ENCODE results near the gene ASPHD1. TPM values are rescaled to one million over a fixed set of nuclear protein-coding genes. Genes with fewer than 3 reads are reported as not detected.

Gene ASPHD1
- total and polyA plus RNA-seq, 2 of the 8 experiments (the other 6 are each of a cell fraction or from before 2014, with no cell fraction given) = 14.5 to 18.6 TPM

DNA sequence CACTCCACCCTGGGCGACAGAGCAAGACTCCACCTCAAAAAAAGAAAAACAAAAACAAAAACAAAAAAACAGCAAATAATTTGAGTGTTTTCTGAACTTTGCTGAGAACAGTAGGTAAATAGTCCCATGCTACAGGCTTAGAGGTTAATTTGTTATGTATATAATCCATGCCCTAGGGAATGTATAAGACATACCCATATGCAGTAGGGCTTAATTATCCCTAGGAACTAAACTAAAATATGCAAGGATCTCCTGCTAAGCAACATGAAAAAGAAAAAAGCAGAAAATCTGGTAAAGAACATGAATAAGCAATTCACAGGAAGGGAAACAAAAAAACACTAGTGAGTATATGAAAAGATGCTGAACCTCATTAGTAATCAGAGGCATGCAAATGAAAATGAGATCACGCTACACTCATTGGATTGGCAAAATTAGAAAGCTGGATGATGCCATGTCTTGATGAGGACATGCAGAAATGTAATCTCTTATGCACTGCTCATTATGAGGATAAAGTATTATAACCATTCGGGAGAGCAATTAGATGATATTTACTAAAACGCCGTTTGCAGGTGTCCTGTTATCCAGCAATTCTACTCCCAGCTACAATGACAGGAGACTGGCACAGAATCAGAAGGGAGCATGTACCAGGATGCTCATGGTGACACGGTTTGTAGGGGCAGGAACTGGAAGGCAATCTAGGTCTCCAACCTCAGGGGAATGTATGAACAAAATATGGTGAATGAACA is 20.2 kb downstream of the ASPHD1 start:
- Histone ChIP-seq H2AK5ac (ENCODE audit: low read depth, low read length) (no peak overlapping the region), H2BK120ac (replicated peaks; ENCODE audit: low read depth, low read length) (no peak overlapping the region), H3K79me1 (ENCODE audit: low read depth, low read length) (no peaks in the 10 kb centered on the region), H2BK5ac (ENCODE audit: low read depth, low read length) (no peak overlapping the region), H4K20me1 (replicated peaks in 1 of 2; ENCODE audit: control insufficient read depth in 1 of 2, insufficient read depth in 2 of 2, low read length in 2 of 2) (peaks cover 3 to 4% of the 10 kb centered on the region in 2 experiments), H4K5ac (ENCODE audit: insufficient read length, low read depth, low read length) (no peak overlapping the region), H3K56ac (replicated peaks; ENCODE audit: insufficient read length, low read depth, low read length) (no peak overlapping the region), H3K4me3 (ENCODE audit: extremely low read depth in 1 of 4, insufficient read depth in 2 of 4, low read depth in 3 of 4, low read length in 4 of 4) (no peak overlapping the region), H3K27ac (ENCODE audit: low read depth, low read length) (no peak overlapping the region), H3K27me3 (replicated peaks in 1 of 4; ENCODE audit: control insufficient read depth in 3 of 4, extremely low read depth in 1 of 4, insufficient read depth in 3 of 4, low read length in 3 of 4) (no peaks in the 10 kb centered on the region), H3K36me3 (ENCODE audit: control insufficient read depth in 2 of 4, insufficient read depth in 4 of 4, low read length in 3 of 4) (peaks cover 0 to 9% (median under 1%) of the 10 kb centered on the region in 4 experiments; a peak in 4 of 8 replicates), H3K9ac (replicated peaks in 1 of 4; ENCODE audit: extremely low read depth in 1 of 4, low read depth in 3 of 4, low read length in 3 of 4) (no peak overlapping the region), H4K8ac (ENCODE audit: extremely low read depth, insufficient read depth, low read length) (no peak overlapping the region), H3K9me3 (ENCODE audit: insufficient read depth in 2 of 2, low read depth in 1 of 2, low read length in 1 of 2) (no peaks in the 10 kb centered on the region), H4K91ac (replicated peaks; ENCODE audit: insufficient read length, low read length) (no peak overlapping the region), H3K23ac (ENCODE audit: insufficient read length) (no peak overlapping the region), H3K23me2 (ENCODE audit: low read depth, low read length) (peaks cover 4% of the 10 kb centered on the region; the same call in 1 of the 2 replicates), H3K14ac (ENCODE audit: insufficient read length) (no peak overlapping the region), H3K4ac (replicated peaks; ENCODE audit: insufficient read length, low read depth, low read length) (no peak overlapping the region), H2BK20ac (ENCODE audit: low read length) (no peak overlapping the region), H2AFZ (ENCODE audit: low read length) (no peak overlapping the region), H2BK12ac (ENCODE audit: low read depth, low read length) (no peak overlapping the region), H2BK15ac (ENCODE audit: low read length) (no peak overlapping the region), H3K4me2 (ENCODE audit: insufficient read depth in 1 of 2, low read depth in 2 of 2, low read length in 2 of 2) (no peak overlapping the region), H3K79me2 (ENCODE audit: control insufficient read depth in 1 of 2, insufficient read depth in 2 of 2, low read length in 2 of 2) (peaks cover 0 to 5% of the 10 kb centered on the region in 2 experiments; a peak in 1 of 4 replicates), H3K4me1 (replicated peaks in 1 of 4; ENCODE audit: control insufficient read depth in 3 of 4, insufficient read depth in 4 of 4, low read length in 3 of 4) (0 out of 7 replicates have a peak, but pooled peaks cover 0 to 2% (median 0%) of the 10 kb centered on the region in 4 experiments), H3K18ac (ENCODE audit: extremely low read depth, low read length) (no peak overlapping the region)
- CTCF ChIA-PET (ENCODE audit: partially characterized antibody) = interaction anchor here (1.3 to 1.5 kb wide), 2 partner anchors 9 to 23 kb away, joined by 3 to 4 read pairs; no protein-coding TSS in a partner anchor
- FAIRE-seq (no peak), DNase-seq (ENCODE audit: low read depth in 1 of 2, low spot score in 2 of 2) (no peak)
- WGBS, 2 experiments (ENCODE audit: extremely low coverage in 1 of 2, insufficient coverage in 1 of 2, insufficient read length in 1 of 2, insufficient replicate concordance in 2 of 2, low coverage in 1 of 2, low lambda C conversion rate in 2 of 2, missing lambda C conversion rate in 1 of 2) = 88% methylated on average over 6 of the region's 6 CpGs; no CpG with 5 or more reads in 1 of the 2 experiments
- POLR2A ChIA-PET (ENCODE audit: partially characterized antibody) = interaction anchor here (1.1 to 4.3 kb wide), 3 partner anchors 10 to 86 kb away, joined by 3 to 25 read pairs (median 5); no protein-coding TSS in a partner anchor
- TF ChIP-seq TBP (IDR thresholded peaks at IDR 0.05; ENCODE audit: low read depth, low read length) (no peak), SUZ12 (IDR thresholded peaks at IDR 0.05; ENCODE audit: low read length) (no peak)

Measured in H1 (cell line).